Measurements from ENCODE around the gene HECW1.

DNA sequence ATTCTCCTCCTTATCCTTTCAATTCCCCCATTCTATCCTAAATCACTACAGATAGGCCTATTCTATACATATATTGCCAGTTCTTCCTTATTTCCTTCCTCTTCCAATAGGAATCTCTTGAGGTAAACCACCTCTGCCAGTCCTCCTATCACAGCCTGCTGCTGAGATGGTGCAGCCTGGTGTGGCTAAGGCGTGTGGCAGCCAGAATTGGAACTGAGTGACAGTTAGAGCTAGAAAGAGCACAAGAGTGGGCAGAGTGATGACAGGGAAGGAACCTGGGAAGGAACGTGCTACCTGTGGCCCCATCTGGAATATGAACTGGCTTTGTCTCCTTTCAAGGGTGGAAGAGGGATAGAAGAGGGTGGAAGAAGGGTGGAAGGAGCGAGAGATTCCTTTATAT lies 187.7 kb downstream of the HECW1 start:
- TF ChIP-seq, protein P1, sequence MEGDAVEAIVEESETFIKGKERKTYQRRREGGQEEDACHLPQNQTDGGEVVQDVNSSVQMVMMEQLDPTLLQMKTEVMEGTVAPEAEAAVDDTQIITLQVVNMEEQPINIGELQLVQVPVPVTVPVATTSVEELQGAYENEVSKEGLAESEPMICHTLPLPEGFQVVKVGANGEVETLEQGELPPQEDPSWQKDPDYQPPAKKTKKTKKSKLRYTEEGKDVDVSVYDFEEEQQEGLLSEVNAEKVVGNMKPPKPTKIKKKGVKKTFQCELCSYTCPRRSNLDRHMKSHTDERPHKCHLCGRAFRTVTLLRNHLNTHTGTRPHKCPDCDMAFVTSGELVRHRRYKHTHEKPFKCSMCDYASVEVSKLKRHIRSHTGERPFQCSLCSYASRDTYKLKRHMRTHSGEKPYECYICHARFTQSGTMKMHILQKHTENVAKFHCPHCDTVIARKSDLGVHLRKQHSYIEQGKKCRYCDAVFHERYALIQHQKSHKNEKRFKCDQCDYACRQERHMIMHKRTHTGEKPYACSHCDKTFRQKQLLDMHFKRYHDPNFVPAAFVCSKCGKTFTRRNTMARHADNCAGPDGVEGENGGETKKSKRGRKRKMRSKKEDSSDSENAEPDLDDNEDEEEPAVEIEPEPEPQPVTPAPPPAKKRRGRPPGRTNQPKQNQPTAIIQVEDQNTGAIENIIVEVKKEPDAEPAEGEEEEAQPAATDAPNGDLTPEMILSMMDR (conservative IDR thresholded peaks at IDR 0.05; ENCODE audit: low read depth in 2 of 2) = no peak
- TF ChIP-seq ZNF114 (CRISPR knock-in tag; IDR thresholded peaks at IDR 0.05) = no peak
- no peak for TF ChIP-seq POLR2AphosphoS5 (IDR thresholded peaks at IDR 0.05; ENCODE audit: low read depth)
- TF ChIP-seq, protein P2, sequence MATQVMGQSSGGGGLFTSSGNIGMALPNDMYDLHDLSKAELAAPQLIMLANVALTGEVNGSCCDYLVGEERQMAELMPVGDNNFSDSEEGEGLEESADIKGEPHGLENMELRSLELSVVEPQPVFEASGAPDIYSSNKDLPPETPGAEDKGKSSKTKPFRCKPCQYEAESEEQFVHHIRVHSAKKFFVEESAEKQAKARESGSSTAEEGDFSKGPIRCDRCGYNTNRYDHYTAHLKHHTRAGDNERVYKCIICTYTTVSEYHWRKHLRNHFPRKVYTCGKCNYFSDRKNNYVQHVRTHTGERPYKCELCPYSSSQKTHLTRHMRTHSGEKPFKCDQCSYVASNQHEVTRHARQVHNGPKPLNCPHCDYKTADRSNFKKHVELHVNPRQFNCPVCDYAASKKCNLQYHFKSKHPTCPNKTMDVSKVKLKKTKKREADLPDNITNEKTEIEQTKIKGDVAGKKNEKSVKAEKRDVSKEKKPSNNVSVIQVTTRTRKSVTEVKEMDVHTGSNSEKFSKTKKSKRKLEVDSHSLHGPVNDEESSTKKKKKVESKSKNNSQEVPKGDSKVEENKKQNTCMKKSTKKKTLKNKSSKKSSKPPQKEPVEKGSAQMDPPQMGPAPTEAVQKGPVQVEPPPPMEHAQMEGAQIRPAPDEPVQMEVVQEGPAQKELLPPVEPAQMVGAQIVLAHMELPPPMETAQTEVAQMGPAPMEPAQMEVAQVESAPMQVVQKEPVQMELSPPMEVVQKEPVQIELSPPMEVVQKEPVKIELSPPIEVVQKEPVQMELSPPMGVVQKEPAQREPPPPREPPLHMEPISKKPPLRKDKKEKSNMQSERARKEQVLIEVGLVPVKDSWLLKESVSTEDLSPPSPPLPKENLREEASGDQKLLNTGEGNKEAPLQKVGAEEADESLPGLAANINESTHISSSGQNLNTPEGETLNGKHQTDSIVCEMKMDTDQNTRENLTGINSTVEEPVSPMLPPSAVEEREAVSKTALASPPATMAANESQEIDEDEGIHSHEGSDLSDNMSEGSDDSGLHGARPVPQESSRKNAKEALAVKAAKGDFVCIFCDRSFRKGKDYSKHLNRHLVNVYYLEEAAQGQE (IDR thresholded peaks at IDR 0.05; ENCODE audit: unreplicated experiment) = no peak
- TF ChIP-seq EZH2 (IDR thresholded peaks at IDR 0.05; ENCODE audit: low read depth, unreplicated experiment) = no peak
- TF ChIP-seq EZH2phosphoT487 (IDR thresholded peaks at IDR 0.05; ENCODE audit: unreplicated experiment) = no peak
- no peak for TF ChIP-seq NANOG (IDR thresholded peaks at IDR 0.05; ENCODE audit: borderline replicate concordance)
- no peak for TF ChIP-seq STAT1 (IDR thresholded peaks at IDR 0.05; ENCODE audit: unreplicated experiment)
- TF ChIP-seq CREB1 (CRISPR knock-in tag; IDR thresholded peaks at IDR 0.05; ENCODE audit: low read depth) = no peak
- no peak for TF ChIP-seq JUNB (IDR thresholded peaks at IDR 0.05; ENCODE audit: unreplicated experiment)
- TF ChIP-seq, protein P3, sequence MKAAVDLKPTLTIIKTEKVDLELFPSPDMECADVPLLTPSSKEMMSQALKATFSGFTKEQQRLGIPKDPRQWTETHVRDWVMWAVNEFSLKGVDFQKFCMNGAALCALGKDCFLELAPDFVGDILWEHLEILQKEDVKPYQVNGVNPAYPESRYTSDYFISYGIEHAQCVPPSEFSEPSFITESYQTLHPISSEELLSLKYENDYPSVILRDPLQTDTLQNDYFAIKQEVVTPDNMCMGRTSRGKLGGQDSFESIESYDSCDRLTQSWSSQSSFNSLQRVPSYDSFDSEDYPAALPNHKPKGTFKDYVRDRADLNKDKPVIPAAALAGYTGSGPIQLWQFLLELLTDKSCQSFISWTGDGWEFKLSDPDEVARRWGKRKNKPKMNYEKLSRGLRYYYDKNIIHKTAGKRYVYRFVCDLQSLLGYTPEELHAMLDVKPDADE (IDR thresholded peaks at IDR 0.05) = no peak
